HCT116 (cell line): ENCODE measurements around the gene ACP4. TPM values are rescaled to one million over a fixed set of nuclear protein-coding genes. Genes with fewer than 3 reads are reported as not detected.
"Not testable (repeated sequence)": the region's sequence is repeated elsewhere in the genome, so short reads cannot be mapped to it uniquely, and the experiment has no call there.

Source experiments
- ATAC-seq: fragments of 200-7000 bp; cut with Tn5 transposase; 2 replicates; pipeline ENCODE4 v1.9.1; 2020; ENCODE audit warnings: mild to moderate bottlenecking, moderate library complexity
- BruUV-seq: library from RNA; stranded (reverse); fragments of 400-500 nt; replicated peaks from 2 replicates; lab custom pipeline; 2021; lab: Mats Ljungman, UMichigan
- CTCF ChIA-PET: fragments of 300-600 bp; sonication (Branson Sonifier 250); formaldehyde crosslinking; loops from one replicate; lab custom pipeline; 2021; ENCODE audit warnings: antibody characterized with exemption; lab: Charles Lee
- POLR2A ChIA-PET: fragments of 300-600, 350-600 bp; sonication (Branson Sonifier 250); formaldehyde crosslinking; loops from one replicate; lab custom pipeline; 2021; ENCODE audit warnings: antibody characterized with exemption; lab: Charles Lee
- RAD21 ChIA-PET, 2 experiments: fragments of 300-600 bp; sonication (Branson Sonifier 250); formaldehyde crosslinking; loops; one replicate each; lab custom pipeline; 2023; ENCODE audit warnings: low total read pairs in 2 of 2; ENCODE audit not compliant: uncharacterized antibody in 2 of 2, unreplicated experiment in 2 of 2, low non-redundant PET in 1 of 2; lab: Charles Lee
- DNase-seq: peaks from one replicate; pipeline ENCODE4 v3.0.0-alpha.2; 2010; ENCODE audit warnings: low read depth, low spot score
- H2AFZ ChIP-seq: fragments of 200-600 bp; shearing (Covaris generic), sonication (generic); 2 replicates; pipeline ENCODE4 v1.6.1; 2017; ENCODE audit warnings: low read depth, mixed run types, mixed read lengths, antibody characterized with exemption, low read length; ENCODE audit not compliant: poor library complexity, severe bottlenecking
- H3K27ac ChIP-seq: 2 replicates; pipeline ENCODE4 v1.5.1; 2012; ENCODE audit warnings: low read depth, low read length
- H3K27me3 ChIP-seq: fragments of 200-600 bp; sonication (generic); 2 replicates; pipeline ENCODE4 v1.6.1; 2016; ENCODE audit warnings: mixed run types, low read length, mixed read lengths; ENCODE audit not compliant: insufficient read depth
- H3K36me3 ChIP-seq, 2 experiments: fragments of 200-500 bp in 1 of 2; fragments of 200-600 bp in 1 of 2; sonication (Bioruptor generic) in 1 of 2; sonication (generic) in 1 of 2; 2 replicates each; pipeline versions ENCODE4 v1.5.1 to v1.6.1; 2014 to 2016; ENCODE audit warnings: low read length in 2 of 2, inconsistent platforms in 1 of 2, mixed read lengths in 1 of 2, mixed run types in 1 of 2; ENCODE audit not compliant: insufficient read depth in 2 of 2, control insufficient read depth in 1 of 2
- H3K4me1 ChIP-seq, 2 experiments: fragments of 200-600 bp in 1 of 2; sonication (generic) in 1 of 2; 2 replicates each; pipeline versions ENCODE4 v1.5.1 to v1.6.1; 2012 to 2017; ENCODE audit warnings: low read length in 2 of 2, inconsistent platforms in 1 of 2, mild to moderate bottlenecking in 1 of 2, mixed read lengths in 1 of 2, mixed run types in 1 of 2, moderate library complexity in 1 of 2; ENCODE audit not compliant: insufficient read depth in 2 of 2, control insufficient read depth in 1 of 2
- H3K4me2 ChIP-seq: fragments of 200-600 bp; sonication (generic); 2 replicates; pipeline ENCODE4 v1.6.1; 2017; ENCODE audit warnings: mixed run types, low read length, mixed read lengths
- H3K4me3 ChIP-seq, 2 experiments: fragments of 200-600 bp in 1 of 2; sonication (generic) in 1 of 2; replicated peaks in 1 of 2; 2 replicates each; pipeline ENCODE4 v1.5.1; 2011 to 2016; ENCODE audit warnings: low read length in 2 of 2, control low read depth in 1 of 2, low read depth in 1 of 2, mild to moderate bottlenecking in 1 of 2, mixed read lengths in 1 of 2, mixed run types in 1 of 2
- H3K79me2 ChIP-seq: fragments of 200-600 bp; sonication (generic); 2 replicates; pipeline ENCODE4 v1.6.1; 2017; ENCODE audit warnings: mild to moderate bottlenecking, mixed run types, low read length, moderate library complexity, mixed read lengths; ENCODE audit not compliant: insufficient read depth
- H3K9ac ChIP-seq: fragments of 200-600 bp; sonication (generic); 2 replicates; pipeline ENCODE4 v1.6.1; 2016; ENCODE audit warnings: low read length, mixed read lengths
- H3K9me2 ChIP-seq: fragments of 200-600 bp; sonication (generic), shearing (Covaris generic); 2 replicates; pipeline ENCODE4 v1.6.1; 2017; ENCODE audit warnings: mixed run types, mild to moderate bottlenecking, moderate library complexity; ENCODE audit not compliant: insufficient read depth
- H3K9me3 ChIP-seq, 2 experiments: fragments of 200-500 bp in 1 of 2; fragments of 200-600 bp in 1 of 2; sonication (Bioruptor generic) in 1 of 2; sonication (generic) in 1 of 2; 2 replicates each; pipeline ENCODE4 v1.6.1; 2014 to 2017; ENCODE audit warnings: low read length in 2 of 2, mixed read lengths in 2 of 2, inconsistent platforms in 1 of 2, low read depth in 1 of 2, mild to moderate bottlenecking in 1 of 2, mixed run types in 1 of 2, moderate library complexity in 1 of 2; ENCODE audit not compliant: control insufficient read depth in 1 of 2, insufficient read depth in 1 of 2
- H4K20me1 ChIP-seq: fragments of 200-600 bp; sonication (generic), shearing (Covaris generic); 2 replicates; pipeline ENCODE4 v1.6.1; 2017; ENCODE audit warnings: mixed run types, mild to moderate bottlenecking, moderate library complexity; ENCODE audit not compliant: insufficient read depth
- CBX3 ChIP-seq: IDR thresholded peaks from 2 replicates; pipeline ENCODE4 v1.6.1; 2012; ENCODE audit warnings: low read depth
- ELF1 ChIP-seq: IDR thresholded peaks from 2 replicates; pipeline ENCODE4 v1.6.1; 2012; ENCODE audit warnings: low read depth, borderline replicate concordance
- EZH2phosphoT487 ChIP-seq: fragments of 200-600 bp; IDR thresholded peaks from 2 replicates; pipeline ENCODE4 v1.6.1; 2018; ENCODE audit warnings: antibody characterized with exemption, borderline replicate concordance
- FOSL1 ChIP-seq: IDR thresholded peaks from 2 replicates; pipeline ENCODE4 v1.6.1; 2012; ENCODE audit warnings: low read depth
- POLR2A ChIP-seq: IDR thresholded peaks from 2 replicates; pipeline ENCODE4 v1.7.0; 2011; ENCODE audit warnings: borderline replicate concordance; ENCODE audit not compliant: insufficient read depth, insufficient read length; ENCODE audit errors: extremely low read depth
- POLR2AphosphoS5 ChIP-seq: IDR thresholded peaks from 2 replicates; pipeline ENCODE4 v1.6.1; 2011; ENCODE audit warnings: mild to moderate bottlenecking, low read depth, low read length, moderate library complexity
- RAD21 ChIP-seq: IDR thresholded peaks from 2 replicates; pipeline ENCODE4 v1.6.1; 2012; ENCODE audit warnings: low read depth, mild to moderate bottlenecking
- SIN3A ChIP-seq: IDR thresholded peaks from 2 replicates; pipeline ENCODE4 v1.6.1; 2012; ENCODE audit warnings: low read depth
- SP1 ChIP-seq: IDR thresholded peaks from 2 replicates; pipeline ENCODE4 v1.6.1; 2012; ENCODE audit warnings: low read depth
- TCF7L2 ChIP-seq: IDR thresholded peaks from 2 replicates; pipeline ENCODE4 v1.7.0; 2011; ENCODE audit warnings: borderline replicate concordance, inconsistent platforms; ENCODE audit not compliant: insufficient read depth, insufficient read length; ENCODE audit errors: extremely low read depth
- YY1 ChIP-seq: IDR thresholded peaks from 2 replicates; pipeline ENCODE4 v1.6.1; 2011; ENCODE audit warnings: low read length, low read depth, moderate library complexity, mild to moderate bottlenecking; ENCODE audit not compliant: insufficient replicate concordance; ENCODE audit errors: extremely low read depth
- intact Hi-C: fragments of 100-400 bp; cut with micrococcal nuclease; formaldehyde crosslinking; loops from 2 replicates; pipeline ENCODE4 v1.10.0; 2022
- total RNA-seq: library from RNA; stranded (reverse); gene quantifications from one replicate; pipeline ENCODE4 v1.2.1, GENCODE V29; 2021; ENCODE audit not compliant: unreplicated experiment
- TF ChIP-seq, protein P1 (sequence below), 3 experiments: fragments of 200-600 bp in 1 of 3; sonication (generic) in 1 of 3; IDR thresholded peaks in 2 of 3; conservative IDR thresholded peaks in 1 of 3; 2 replicates each; pipeline ENCODE4 v1.5.1; 2012 to 2017; ENCODE audit warnings: low read depth in 2 of 3, low read length in 2 of 3, antibody characterized with exemption in 1 of 3, borderline replicate concordance in 1 of 3, control low read depth in 1 of 3, mild to moderate bottlenecking in 1 of 3, mixed read lengths in 1 of 3, mixed run types in 1 of 3, moderate library complexity in 1 of 3; ENCODE audit not compliant: insufficient read depth in 1 of 3
- TF ChIP-seq, protein P2 (sequence below): IDR thresholded peaks from 2 replicates; pipeline ENCODE4 v1.6.1; 2011; ENCODE audit warnings: mild to moderate bottlenecking, low read length, moderate library complexity; ENCODE audit not compliant: insufficient replicate concordance; ENCODE audit errors: extremely low read depth
- TF ChIP-seq, protein P3 (sequence below): IDR thresholded peaks from 2 replicates; pipeline ENCODE4 v1.6.1; 2012
- TF ChIP-seq, protein P4 (sequence below): IDR thresholded peaks from 2 replicates; pipeline ENCODE4 v1.6.1; 2012

Gene ACP4
- total RNA-seq, 1 experiment from 2014 or later, result not detected

DNA sequence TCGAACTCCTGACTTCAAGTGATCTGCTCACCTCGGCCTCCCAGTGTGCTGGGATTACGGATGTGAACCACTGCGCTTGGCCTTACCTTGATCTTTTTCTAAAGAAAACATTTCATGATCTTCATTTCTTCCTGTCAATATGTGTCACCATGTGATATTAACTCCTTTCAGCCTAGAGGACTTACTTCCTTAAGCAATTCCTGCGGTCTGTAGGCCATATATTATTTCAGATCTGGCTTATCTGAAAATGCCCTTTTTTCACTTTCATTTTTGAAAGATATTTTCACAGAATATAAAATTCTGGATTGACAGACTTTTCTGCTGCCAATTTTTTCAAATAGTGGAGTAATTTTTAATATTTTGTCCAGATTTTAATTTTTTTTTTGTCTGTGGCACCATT lies 21.9 kb upstream of the ACP4 start (continued):
- TF ChIP-seq, protein P1, sequence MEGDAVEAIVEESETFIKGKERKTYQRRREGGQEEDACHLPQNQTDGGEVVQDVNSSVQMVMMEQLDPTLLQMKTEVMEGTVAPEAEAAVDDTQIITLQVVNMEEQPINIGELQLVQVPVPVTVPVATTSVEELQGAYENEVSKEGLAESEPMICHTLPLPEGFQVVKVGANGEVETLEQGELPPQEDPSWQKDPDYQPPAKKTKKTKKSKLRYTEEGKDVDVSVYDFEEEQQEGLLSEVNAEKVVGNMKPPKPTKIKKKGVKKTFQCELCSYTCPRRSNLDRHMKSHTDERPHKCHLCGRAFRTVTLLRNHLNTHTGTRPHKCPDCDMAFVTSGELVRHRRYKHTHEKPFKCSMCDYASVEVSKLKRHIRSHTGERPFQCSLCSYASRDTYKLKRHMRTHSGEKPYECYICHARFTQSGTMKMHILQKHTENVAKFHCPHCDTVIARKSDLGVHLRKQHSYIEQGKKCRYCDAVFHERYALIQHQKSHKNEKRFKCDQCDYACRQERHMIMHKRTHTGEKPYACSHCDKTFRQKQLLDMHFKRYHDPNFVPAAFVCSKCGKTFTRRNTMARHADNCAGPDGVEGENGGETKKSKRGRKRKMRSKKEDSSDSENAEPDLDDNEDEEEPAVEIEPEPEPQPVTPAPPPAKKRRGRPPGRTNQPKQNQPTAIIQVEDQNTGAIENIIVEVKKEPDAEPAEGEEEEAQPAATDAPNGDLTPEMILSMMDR (IDR thresholded peaks at IDR 0.05 in 2 of 3, conservative IDR thresholded peaks at IDR 0.05 in 1 of 3; ENCODE audit: borderline replicate concordance in 1 of 3, insufficient read depth in 1 of 3, low read depth in 2 of 3, low read length in 2 of 3), result no peak
- TF ChIP-seq POLR2AphosphoS5, result no peak
- TF ChIP-seq, all 23 proteins: peak for 0

DNA sequence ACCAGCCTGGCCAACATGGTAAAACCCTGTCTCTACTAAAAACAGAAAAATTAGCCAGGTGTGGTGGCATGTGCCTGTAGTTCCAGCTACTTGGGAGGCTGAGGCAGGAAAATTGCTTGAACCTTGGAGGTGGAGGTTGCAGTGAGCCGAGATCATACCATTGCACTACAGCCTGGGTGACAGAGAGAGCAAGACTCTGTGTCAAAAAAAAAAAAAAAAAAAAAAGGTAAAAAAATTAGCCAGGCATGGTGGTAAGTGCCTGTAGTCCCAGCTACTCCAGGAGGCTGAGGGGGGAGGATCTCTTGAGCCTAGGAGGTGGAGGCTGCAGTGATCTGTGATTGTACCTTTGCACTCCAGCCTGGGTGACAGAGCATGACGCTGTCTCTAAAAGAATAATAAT lies 20.1 kb upstream of the ACP4 start, which contains the start of gene GPR32:
GPR32 (plus strand) TSS at position 301 of the 400 bp plus-strand sequence. CDS start 137 bp downstream, outside the sequence.
- H3K27me3 ChIP-seq, H3K27ac ChIP-seq, H4K20me1 ChIP-seq, POLR2A ChIA-PET, H3K4me1 ChIP-seq, DNase-seq, H3K4me3 ChIP-seq, H3K9me2 ChIP-seq, ATAC-seq, CTCF ChIA-PET, RAD21 ChIA-PET, H3K79me2 ChIP-seq, H3K36me3 ChIP-seq, BruUV-seq, intact Hi-C loops, H2AFZ ChIP-seq, H3K9ac ChIP-seq, H3K9me3 ChIP-seq, H3K4me2 ChIP-seq: not testable (repeated sequence)

DNA sequence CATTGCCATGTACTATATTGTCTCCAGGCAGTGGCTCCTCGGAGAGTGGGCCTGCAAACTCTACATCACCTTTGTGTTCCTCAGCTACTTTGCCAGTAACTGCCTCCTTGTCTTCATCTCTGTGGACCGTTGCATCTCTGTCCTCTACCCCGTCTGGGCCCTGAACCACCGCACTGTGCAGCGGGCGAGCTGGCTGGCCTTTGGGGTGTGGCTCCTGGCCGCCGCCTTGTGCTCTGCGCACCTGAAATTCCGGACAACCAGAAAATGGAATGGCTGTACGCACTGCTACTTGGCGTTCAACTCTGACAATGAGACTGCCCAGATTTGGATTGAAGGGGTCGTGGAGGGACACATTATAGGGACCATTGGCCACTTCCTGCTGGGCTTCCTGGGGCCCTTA lies 19.3 kb upstream of the ACP4 start:
- ChIA-PET RAD21 (no interaction called here), CTCF (no interaction called here), POLR2A (no interaction called here)
- TF ChIP-seq, protein P2, sequence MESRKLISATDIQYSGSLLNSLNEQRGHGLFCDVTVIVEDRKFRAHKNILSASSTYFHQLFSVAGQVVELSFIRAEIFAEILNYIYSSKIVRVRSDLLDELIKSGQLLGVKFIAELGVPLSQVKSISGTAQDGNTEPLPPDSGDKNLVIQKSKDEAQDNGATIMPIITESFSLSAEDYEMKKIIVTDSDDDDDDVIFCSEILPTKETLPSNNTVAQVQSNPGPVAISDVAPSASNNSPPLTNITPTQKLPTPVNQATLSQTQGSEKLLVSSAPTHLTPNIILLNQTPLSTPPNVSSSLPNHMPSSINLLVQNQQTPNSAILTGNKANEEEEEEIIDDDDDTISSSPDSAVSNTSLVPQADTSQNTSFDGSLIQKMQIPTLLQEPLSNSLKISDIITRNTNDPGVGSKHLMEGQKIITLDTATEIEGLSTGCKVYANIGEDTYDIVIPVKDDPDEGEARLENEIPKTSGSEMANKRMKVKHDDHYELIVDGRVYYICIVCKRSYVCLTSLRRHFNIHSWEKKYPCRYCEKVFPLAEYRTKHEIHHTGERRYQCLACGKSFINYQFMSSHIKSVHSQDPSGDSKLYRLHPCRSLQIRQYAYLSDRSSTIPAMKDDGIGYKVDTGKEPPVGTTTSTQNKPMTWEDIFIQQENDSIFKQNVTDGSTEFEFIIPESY, result no peak
- TF ChIP-seq SP1 (no peak), CBX3 (no peak), POLR2A (no peak), TCF7L2 (no peak), FOSL1 (no peak), RAD21 (no peak), EZH2phosphoT487 (no peak), ELF1 (no peak), YY1 (no peak), SIN3A (no peak)
- TF ChIP-seq, protein P3, sequence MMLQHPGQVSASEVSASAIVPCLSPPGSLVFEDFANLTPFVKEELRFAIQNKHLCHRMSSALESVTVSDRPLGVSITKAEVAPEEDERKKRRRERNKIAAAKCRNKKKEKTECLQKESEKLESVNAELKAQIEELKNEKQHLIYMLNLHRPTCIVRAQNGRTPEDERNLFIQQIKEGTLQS, result no peak
- TF ChIP-seq, protein P4, sequence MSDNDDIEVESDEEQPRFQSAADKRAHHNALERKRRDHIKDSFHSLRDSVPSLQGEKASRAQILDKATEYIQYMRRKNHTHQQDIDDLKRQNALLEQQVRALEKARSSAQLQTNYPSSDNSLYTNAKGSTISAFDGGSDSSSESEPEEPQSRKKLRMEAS, result no peak
- H3K4me2 ChIP-seq, result no peak overlapping the region
- no peaks in the 10 kb centered on the region for H4K20me1 ChIP-seq
- no peaks in the 10 kb centered on the region for H3K27me3 ChIP-seq
- BruUV-seq, result no TSS peak
- H3K9me2 ChIP-seq, result no peaks in the 10 kb centered on the region
- H3K9me3 ChIP-seq, result no peaks in the 10 kb centered on the region
- DNase-seq (no peak), ATAC-seq (no peak)
- H3K36me3 ChIP-seq, result no peaks in the 10 kb centered on the region
- no peak overlapping the region for H3K4me3 ChIP-seq
- no peak overlapping the region for H3K9ac ChIP-seq
- H2AFZ ChIP-seq, result no peak overlapping the region
- no peak overlapping the region for H3K27ac ChIP-seq
- peaks cover 0 to 10% of the 10 kb centered on the region in 2 experiments; a peak in 1 of 4 replicates for H3K4me1 ChIP-seq
- intact Hi-C loops, result no loop called here
- H3K79me2 ChIP-seq, result no peaks in the 10 kb centered on the region
